ENCODE measurements around the gene GRN. TPM values are rescaled to one million over a fixed set of nuclear protein-coding genes. Genes with fewer than 3 reads are reported as not detected.
"Not testable (repeated sequence)": the region's sequence is repeated elsewhere in the genome, so short reads cannot be mapped to it uniquely, and the experiment has no call there.

Gene GRN
- total and polyA plus RNA-seq, 4 experiments from 2014 or later: 45.9 to 69.2 (median 49.8) TPM

GRCh38 chr17:44345454-44346026 is 438 bp downstream of the GRN start:
- intact Hi-C loops (cut with micrococcal nuclease): loop anchor here (2.0 kb wide), 1 partner anchor 15 kb away; no protein-coding TSS in a partner anchor
- H3K4me1 Mint-ChIP-seq: peaks cover 10 to 31% (median 19%) of the 10 kb centered on the region in 4 donors
- peak overlapping the region; percentile 90 to 97 (median 92) for H3K4me3 Mint-ChIP-seq
- H3K36me3 ChIP-seq (ENCODE audit: insufficient read depth, low read length): no peaks in the 10 kb centered on the region
- peaks cover 0 to 10% of the 10 kb centered on the region in 2 donors for H3K36me3 Mint-ChIP-seq
- DNase-seq: peak in 3 of 5 donors; percentile 34 to 43 (median 37)
- ChIA-PET POLR2A (ENCODE audit: partially characterized antibody) (interaction anchor here (0.6 to 2.2 kb wide), 18 partner anchors 8 to 222 kb away, joined by 3 to 22 read pairs (median 5); partner anchors contain the start of genes HDAC5, RUNDC3A and UBTF), CTCF (ENCODE audit: partially characterized antibody) (interaction anchor here (0.7 to 3.6 kb wide), 22 partner anchors 9 to 205 kb away, joined by 3 to 41 read pairs (median 6); partner anchors contain the start of genes FAM171A2, HROB and TMUB2)
- peak overlapping the region; percentile 69 to 88 (median 82) for H3K27ac Mint-ChIP-seq
- H3K27me3 Mint-ChIP-seq: peaks cover 0 to 2% of the 10 kb centered on the region in 2 donors
- peaks cover 10% of the 10 kb centered on the region for H3K4me1 ChIP-seq (ENCODE audit: insufficient read depth, low read length)
- H3K4me3 ChIP-seq (ENCODE audit: low read length in 2 of 2): peak overlapping the region; percentile 90 to 97
- no peaks in the 10 kb centered on the region for H3K9me3 ChIP-seq (ENCODE audit: control insufficient read depth in 1 of 2, low read length in 2 of 2)
- no peaks in the 10 kb centered on the region for H3K27me3 ChIP-seq (ENCODE audit: insufficient read depth, low read length)
- no peaks in the 10 kb centered on the region for H3K9me3 Mint-ChIP-seq
- peak overlapping the region; percentile 57 for H3K27ac ChIP-seq (ENCODE audit: low read depth, low read length)

DNA sequence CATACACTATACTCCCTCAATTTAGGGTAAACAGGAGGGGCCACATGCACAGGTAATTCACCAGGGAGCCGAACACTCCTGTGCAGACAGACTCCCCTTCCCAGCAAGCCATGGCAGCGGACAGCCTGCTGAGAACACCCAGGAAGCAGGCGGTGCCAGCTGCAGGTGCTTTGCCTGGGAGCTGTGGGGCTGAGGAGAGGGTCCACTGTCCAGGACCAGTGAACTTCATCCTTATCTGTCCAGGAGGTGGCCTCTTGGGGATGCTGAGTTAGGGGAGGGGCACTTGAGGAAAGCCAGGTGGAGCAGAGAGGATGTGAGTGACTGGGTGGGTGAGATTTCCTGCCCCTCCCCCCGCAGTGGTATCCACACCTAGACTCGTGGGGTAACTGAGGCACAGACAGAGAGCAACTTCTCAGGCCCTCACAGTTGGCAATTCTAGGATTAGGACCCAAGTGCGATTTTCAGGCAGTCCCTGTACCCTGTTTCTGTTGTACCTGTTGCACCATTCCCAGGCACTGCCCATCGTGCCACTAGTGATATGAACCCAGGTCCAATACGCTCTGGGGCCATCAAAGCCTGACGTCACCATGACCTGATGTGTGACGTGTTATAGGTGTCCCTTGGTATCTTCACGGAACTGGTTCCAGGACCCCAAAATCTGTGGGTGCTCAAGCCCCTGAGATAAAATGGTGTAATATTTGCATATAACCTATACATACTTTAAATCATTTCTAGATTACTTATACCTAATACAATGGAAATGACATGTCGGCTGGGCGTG is 1.2 kb downstream of the GRN start:
- peaks cover 13 to 31% (median 22%) of the 10 kb centered on the region in 4 donors for H3K4me1 Mint-ChIP-seq
- POLR2A ChIA-PET (ENCODE audit: partially characterized antibody): interaction anchor here (0.7 to 2.2 kb wide), 16 partner anchors 8 to 148 kb away, joined by 3 to 22 read pairs (median 6); partner anchors contain the start of genes RUNDC3A and UBTF
- CTCF ChIA-PET (ENCODE audit: partially characterized antibody): interaction anchor here (0.7 to 3.6 kb wide), 19 partner anchors 8 to 205 kb away, joined by 3 to 41 read pairs (median 6); partner anchors contain the start of genes FAM171A2, HROB and TMUB2

DNA sequence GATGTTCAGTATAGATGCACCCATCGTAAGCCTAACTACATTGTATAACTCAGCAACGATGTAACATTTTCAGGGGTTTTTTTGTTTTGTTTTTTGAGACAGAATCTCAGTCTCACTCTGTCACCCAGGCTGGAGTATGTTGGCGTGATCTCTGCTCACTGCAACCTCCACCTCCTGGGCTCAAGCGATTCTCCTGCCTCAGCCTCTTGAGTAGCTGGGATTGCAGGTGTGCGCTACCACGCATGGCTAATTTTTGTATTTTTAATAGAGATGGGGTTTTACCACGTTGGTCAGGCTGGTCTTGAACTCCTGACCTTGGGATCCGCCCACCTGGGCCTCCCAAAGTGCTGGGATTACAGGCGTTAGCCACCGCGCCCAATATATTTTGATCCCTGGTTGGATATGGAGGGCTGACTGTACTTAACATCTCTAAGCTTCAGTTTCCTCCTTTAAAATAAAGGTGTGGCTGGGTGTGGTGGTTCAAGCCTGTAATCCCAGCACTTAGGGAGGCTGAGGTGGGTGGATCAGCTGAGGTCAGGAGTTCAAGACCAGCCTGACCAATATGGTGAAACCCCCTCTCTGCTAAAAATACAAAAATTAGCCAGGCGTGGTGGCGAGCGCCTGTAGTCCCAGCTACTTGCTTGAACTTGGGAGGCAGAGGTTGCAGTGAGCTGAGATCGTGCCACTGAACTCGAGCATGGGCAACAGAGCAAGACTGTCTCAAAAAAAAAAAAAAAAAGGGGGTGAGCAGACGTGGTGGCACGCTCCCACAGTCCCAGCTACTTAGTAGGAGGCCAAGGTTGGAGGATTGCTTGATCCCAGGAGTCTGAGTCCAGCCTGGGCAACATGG is 2.3 kb downstream of the GRN start:
- H3K4me1 ChIP-seq (ENCODE audit: insufficient read depth, low read length); H3K27ac ChIP-seq (ENCODE audit: low read depth, low read length); intact Hi-C loops (cut with micrococcal nuclease); H3K36me3 ChIP-seq (ENCODE audit: insufficient read depth, low read length); DNase-seq; H3K4me3 ChIP-seq (ENCODE audit: low read length in 2 of 2); H3K9me3 Mint-ChIP-seq; H3K9me3 ChIP-seq (ENCODE audit: control insufficient read depth in 1 of 2, low read length in 2 of 2); H3K36me3 Mint-ChIP-seq; H3K27me3 ChIP-seq (ENCODE audit: insufficient read depth, low read length); H3K27me3 Mint-ChIP-seq: not testable (repeated sequence)
- peak overlapping the region in 1 of 7 donors; percentile 64 for H3K27ac Mint-ChIP-seq
- POLR2A ChIA-PET (ENCODE audit: partially characterized antibody): interaction anchor here (0.5 to 1.2 kb wide), 5 partner anchors 126 to 151 kb away, joined by 3 read pairs; no protein-coding TSS in a partner anchor
- CTCF ChIA-PET (ENCODE audit: partially characterized antibody): interaction anchor here (0.8 to 1.6 kb wide), 3 partner anchors 17 to 137 kb away, joined by 3 to 7 read pairs (median 3); no protein-coding TSS in a partner anchor
- peaks cover 13 to 31% (median 22%) of the 10 kb centered on the region in 4 donors for H3K4me1 Mint-ChIP-seq
- H3K4me3 Mint-ChIP-seq: peak overlapping the region in 1 of 8 donors; percentile 32

More for the DNA sequence above, 1.2 kb downstream of the GRN start:
- H3K27me3 ChIP-seq (ENCODE audit: insufficient read depth, low read length): no peaks in the 10 kb centered on the region
- no peak overlapping the region for H3K27ac ChIP-seq (ENCODE audit: low read depth, low read length)
- H3K4me3 Mint-ChIP-seq: peak overlapping the region; percentile 90 to 97 (median 92)
- H3K9me3 ChIP-seq (ENCODE audit: control insufficient read depth in 1 of 2, low read length in 2 of 2): no peaks in the 10 kb centered on the region
- no peaks in the 10 kb centered on the region for H3K36me3 ChIP-seq (ENCODE audit: insufficient read depth, low read length)
- peak overlapping the region in 5 of 7 donors; percentile 69 to 88 (median 81) for H3K27ac Mint-ChIP-seq
- peaks cover 0 to 10% of the 10 kb centered on the region in 2 donors for H3K36me3 Mint-ChIP-seq
- H3K27me3 Mint-ChIP-seq: no peaks in the 10 kb centered on the region
- no peak for DNase-seq
- H3K4me1 ChIP-seq (ENCODE audit: insufficient read depth, low read length): peaks cover 10% of the 10 kb centered on the region
- H3K4me3 ChIP-seq (ENCODE audit: low read length in 2 of 2): peak overlapping the region; percentile 90 to 97
- intact Hi-C loops (cut with micrococcal nuclease): no loop called here
- H3K9me3 Mint-ChIP-seq: no peaks in the 10 kb centered on the region

- H3K27ac ChIP-seq (ENCODE audit: low read depth, low read length): no peak overlapping the region
- Mint-ChIP-seq H3K4me1 (peaks cover 13 to 35% (median 24%) of the 10 kb centered on the region in 4 donors), H3K36me3 (peaks cover 3 to 10% of the 10 kb centered on the region in 2 donors), H3K4me3 (no peak overlapping the region), H3K9me3 (no peaks in the 10 kb centered on the region), H3K27ac (peak overlapping the region in 4 of 7 donors; percentile 8 to 71 (median 44)), H3K27me3 (no peaks in the 10 kb centered on the region)
- H3K4me1 ChIP-seq (ENCODE audit: insufficient read depth, low read length): peaks cover 10% of the 10 kb centered on the region
- H3K36me3 ChIP-seq (ENCODE audit: insufficient read depth, low read length): no peaks in the 10 kb centered on the region
- POLR2A ChIA-PET (ENCODE audit: partially characterized antibody): interaction anchor here (0.6 to 1.2 kb wide), 3 partner anchors 127 to 136 kb away, joined by 3 read pairs; no protein-coding TSS in a partner anchor
- DNase-seq: no peak
- CTCF ChIA-PET (ENCODE audit: partially characterized antibody): interaction anchor here (0.8 to 2.2 kb wide), 3 partner anchors 10 to 138 kb away, joined by 3 to 7 read pairs (median 5); no protein-coding TSS in a partner anchor
- H3K9me3 ChIP-seq (ENCODE audit: control insufficient read depth in 1 of 2, low read length in 2 of 2): no peaks in the 10 kb centered on the region
- H3K4me3 ChIP-seq (ENCODE audit: low read length in 2 of 2): no peak overlapping the region
- no peaks in the 10 kb centered on the region for H3K27me3 ChIP-seq (ENCODE audit: insufficient read depth, low read length)
- intact Hi-C loops (cut with micrococcal nuclease): no loop called here
Measured at GRCh38 chr17:44348234-44348987, 3.3 kb downstream of the GRN start.

GRCh38 chr17:44348988-44349364 is 3.9 kb downstream of the GRN start:
- Histone ChIP-seq H3K4me3 (ENCODE audit: low read length in 2 of 2) (no peak overlapping the region), H3K27ac (ENCODE audit: low read depth, low read length) (no peak overlapping the region), H3K9me3 (ENCODE audit: control insufficient read depth in 1 of 2, low read length in 2 of 2) (no peaks in the 10 kb centered on the region), H3K36me3 (ENCODE audit: insufficient read depth, low read length) (no peaks in the 10 kb centered on the region), H3K4me1 (ENCODE audit: insufficient read depth, low read length) (peaks cover 10% of the 10 kb centered on the region), H3K27me3 (ENCODE audit: insufficient read depth, low read length) (no peaks in the 10 kb centered on the region)
- Mint-ChIP-seq H3K4me1 (peaks cover 13 to 34% (median 22%) of the 10 kb centered on the region in 4 donors), H3K4me3 (no peak overlapping the region), H3K27me3 (no peaks in the 10 kb centered on the region), H3K9me3 (no peaks in the 10 kb centered on the region), H3K27ac (no peak overlapping the region), H3K36me3 (peaks cover 3 to 10% of the 10 kb centered on the region in 2 donors)
- CTCF ChIA-PET (ENCODE audit: partially characterized antibody): interaction anchor here (0.6 to 3.0 kb wide), 4 partner anchors 10 to 19 kb away, joined by 3 to 9 read pairs (median 4); partner anchors contain the start of gene FAM171A2
- POLR2A ChIA-PET (ENCODE audit: partially characterized antibody): interaction anchor here (1.0 to 1.5 kb wide), 2 partner anchors 128 to 137 kb away, joined by 3 to 5 read pairs; no protein-coding TSS in a partner anchor
- intact Hi-C loops (cut with micrococcal nuclease): no loop called here
- DNase-seq: no peak

GRCh38 chr17:44349553-44350070 is 4.5 kb downstream of the GRN start:
- Histone ChIP-seq H3K27ac (ENCODE audit: low read depth, low read length) (no peak overlapping the region), H3K4me1 (ENCODE audit: insufficient read depth, low read length) (peaks cover 10% of the 10 kb centered on the region), H3K4me3 (ENCODE audit: low read length in 2 of 2) (no peak overlapping the region), H3K27me3 (ENCODE audit: insufficient read depth, low read length) (no peaks in the 10 kb centered on the region), H3K36me3 (ENCODE audit: insufficient read depth, low read length) (no peaks in the 10 kb centered on the region), H3K9me3 (ENCODE audit: control insufficient read depth in 1 of 2, low read length in 2 of 2) (no peaks in the 10 kb centered on the region)
- Mint-ChIP-seq H3K9me3 (no peaks in the 10 kb centered on the region), H3K27ac (no peak overlapping the region), H3K36me3 (peaks cover 3 to 10% of the 10 kb centered on the region in 2 donors), H3K4me3 (no peak overlapping the region), H3K4me1 (peaks cover 13 to 30% (median 22%) of the 10 kb centered on the region in 4 donors), H3K27me3 (no peaks in the 10 kb centered on the region)
- ChIA-PET CTCF (ENCODE audit: partially characterized antibody) (interaction anchor here (0.6 to 3.1 kb wide), 10 partner anchors 8 to 147 kb away, joined by 3 to 19 read pairs (median 4); partner anchors contain the start of gene FAM171A2), POLR2A (ENCODE audit: partially characterized antibody) (interaction anchor here (0.8 to 1.6 kb wide), 5 partner anchors 23 to 139 kb away, joined by 3 to 5 read pairs (median 5); no protein-coding TSS in a partner anchor)
- DNase-seq: no peak
- intact Hi-C loops (cut with micrococcal nuclease): no loop called here

All from CD4-positive, alpha-beta memory T cell (primary cell).